Measurements from ENCODE around the gene KRT81.

- TF ChIP-seq POLR2A (IDR thresholded peaks at IDR 0.05; ENCODE audit: extremely low read depth, insufficient read length) (no peak), CTCF (IDR thresholded peaks at IDR 0.05; ENCODE audit: low read depth, low read length) (no peak), MYC (IDR thresholded peaks at IDR 0.05; ENCODE audit: low read depth, low read length) (no peak)
These were observed 53.0 kb downstream of the KRT81 start for GRCh38 chr12:52238207-52238840.

Data from NB4 (cell line).